Measurements from ENCODE around the gene TULP1. TPM values are rescaled to one million over a fixed set of nuclear protein-coding genes. Genes with fewer than 3 reads are reported as not detected.

The TULP1 gene
- total RNA-seq (2021; ENCODE audit: unreplicated experiment), result not detected
- polyA plus RNA-seq (2012), result 0.05 TPM in 1 of 2 replicates, not detected in the other
- percentile 9 among the genes with signal in this experiment for Bru-seq, nascent RNA
- not detected for BruChase-seq, experiment 1, labeled RNA remaining after a 6-hour chase
- BruChase-seq, experiment 2, labeled RNA remaining after a 2-hour chase, result percentile 5 among the genes with signal in this experiment
- long read RNA-seq, result 0 reads

- Histone ChIP-seq H3K4me1 (ENCODE audit: control insufficient read depth in 1 of 2, insufficient read depth in 2 of 2, low read length in 2 of 2) (no peaks in the 10 kb centered on the region), H3K4me3 (replicated peaks in 1 of 2; ENCODE audit: low read depth in 1 of 2, low read length in 2 of 2) (no peak within 1 kb of the TSS), H3K36me3 (ENCODE audit: control insufficient read depth in 1 of 2, insufficient read depth in 2 of 2, low read length in 2 of 2) (no peaks in the 10 kb centered on the region), H3K9me2 (ENCODE audit: insufficient read depth) (no peaks in the 10 kb centered on the region), H3K4me2 (ENCODE audit: low read length) (no peak within 1 kb of the TSS), H2AFZ (ENCODE audit: low read depth, low read length, poor library complexity, severe bottlenecking) (no peak within 1 kb of the TSS), H3K27ac (ENCODE audit: low read depth, low read length) (no peak within 1 kb of the TSS), H3K27me3 (ENCODE audit: insufficient read depth, low read length) (no peaks in the 10 kb centered on the region), H3K9ac (ENCODE audit: low read length) (no peak within 1 kb of the TSS), H3K9me3 (ENCODE audit: control insufficient read depth in 1 of 2, insufficient read depth in 1 of 2, low read depth in 1 of 2, low read length in 2 of 2) (no peaks in the 10 kb centered on the region), H3K79me2 (ENCODE audit: insufficient read depth, low read length) (no peaks in the 10 kb centered on the region), H4K20me1 (ENCODE audit: insufficient read depth) (no peaks in the 10 kb centered on the region)
- intact Hi-C loops (cut with micrococcal nuclease), result no loop called here
- ChIA-PET CTCF (interaction anchor here (1.2 kb wide), 1 partner anchor 10 kb away, joined by 4 read pairs; no protein-coding TSS in a partner anchor), RAD21 (ENCODE audit: low non-redundant PET in 1 of 2, low total read pairs in 2 of 2, uncharacterized antibody in 2 of 2, unreplicated experiment in 2 of 2) (no interaction called here), POLR2A (no interaction called here)
- no peak for DNase-seq (ENCODE audit: low read depth, low spot score)
- TF ChIP-seq ELF1 (IDR thresholded peaks at IDR 0.05; ENCODE audit: borderline replicate concordance, low read depth) (no peak), REST (IDR thresholded peaks at IDR 0.05; ENCODE audit: low read depth) (no peak), TCF7L2 (IDR thresholded peaks at IDR 0.05; ENCODE audit: borderline replicate concordance, extremely low read depth, insufficient read depth, insufficient read length) (no peak), ZBTB33 (IDR thresholded peaks at IDR 0.05; ENCODE audit: extremely low read depth, insufficient replicate concordance, low read length) (no peak), SIN3A (IDR thresholded peaks at IDR 0.05; ENCODE audit: low read depth) (no peak), ZNF274 (IDR thresholded peaks at IDR 0.05; ENCODE audit: low read depth, low read length) (no peak), CBX3 (IDR thresholded peaks at IDR 0.05; ENCODE audit: low read depth) (no peak), JUND (IDR thresholded peaks at IDR 0.05) (no peak), SRF (IDR thresholded peaks at IDR 0.05; ENCODE audit: low read depth) (no peak), ATF3 (IDR thresholded peaks at IDR 0.05) (no peak), POLR2A (IDR thresholded peaks at IDR 0.05; ENCODE audit: borderline replicate concordance, extremely low read depth, insufficient read depth, insufficient read length) (no peak), MAX (IDR thresholded peaks at IDR 0.05) (no peak), SP1 (IDR thresholded peaks at IDR 0.05; ENCODE audit: low read depth) (no peak), RAD21 (IDR thresholded peaks at IDR 0.05; ENCODE audit: low read depth) (no peak)
- BruUV-seq (replicated peaks), result no TSS peak
- no peak for ATAC-seq
These were observed at the start of gene TULP1 for GRCh38 chr6:35512740-35513139. Gene TULP1, minus strand, starts transcription at chr6:35512896. Its CDS starts 38 bp downstream, at chr6:35512858.

All from HCT116 (cell line).